ENCODE data around the gene CD4. TPM values are rescaled to one million over a fixed set of nuclear protein-coding genes. Genes with fewer than 3 reads are reported as not detected.
A peak's percentile ranks its signal among the peaks of the same experiment; 100 is the strongest.

CD4 gene
- total RNA-seq, 2 experiments from 2014 or later: 155 to 161 TPM

- Mint-ChIP-seq H3K4me1 (ENCODE audit: low read depth) (peaks cover 55% of the 10 kb centered on the region), H3K36me3 (ENCODE audit: low read depth) (peaks cover 36% of the 10 kb centered on the region), H3K4me3 (peak overlapping the region; percentile 97), H3K27me3 (ENCODE audit: low read depth) (no peaks in the 10 kb centered on the region), H3K9me3 (no peaks in the 10 kb centered on the region), H3K27ac (peak overlapping the region; percentile 96)
- CTCF ChIA-PET: interaction anchor here (0.6 to 6.5 kb wide), 17 partner anchors 10 to 234 kb away, joined by 3 to 39 read pairs (median 4); partner anchors contain the start of genes COPS7A, LAG3, MLF2 and PTMS
- DNase-seq: no peak
- intact Hi-C loops (cut with micrococcal nuclease): loop anchor here (1.0 to 5.0 kb wide), 4 partner anchors 19 to 300 kb away; partner anchors contain the start of genes CHD4, MRPL51, NCAPD2 and USP5
These were observed 2.7 kb downstream of the CD4 start for GRCh38 chr12:6791931-6792520.

GRCh38 chr12:6792522-6793201 is 3.3 kb downstream of the CD4 start:
- Mint-ChIP-seq H3K27ac (peak overlapping the region; percentile 96), H3K36me3 (ENCODE audit: low read depth) (peaks cover 36% of the 10 kb centered on the region), H3K27me3 (ENCODE audit: low read depth) (no peaks in the 10 kb centered on the region), H3K4me3 (peak overlapping the region; percentile 97), H3K9me3 (no peaks in the 10 kb centered on the region), H3K4me1 (ENCODE audit: low read depth) (peaks cover 51% of the 10 kb centered on the region)
- CTCF ChIA-PET: interaction anchor here (0.6 to 6.5 kb wide), 17 partner anchors 10 to 235 kb away, joined by 3 to 39 read pairs (median 4); partner anchors contain the start of genes COPS7A, LAG3, MLF2 and PTMS
- peak; percentile 61 for DNase-seq
- intact Hi-C loops (cut with micrococcal nuclease): loop anchor here (2.0 to 5.0 kb wide), 3 partner anchors 18 to 300 kb away; partner anchors contain the start of genes CHD4, MRPL51 and NCAPD2

- intact Hi-C loops (cut with micrococcal nuclease): no loop called here
- CTCF ChIA-PET: interaction anchor here (0.7 to 1.8 kb wide), 5 partner anchors 26 to 41 kb away, joined by 3 to 7 read pairs (median 6); no protein-coding TSS in a partner anchor
- Mint-ChIP-seq H3K4me1 (ENCODE audit: low read depth) (peaks cover 54% of the 10 kb centered on the region), H3K9me3 (no peaks in the 10 kb centered on the region), H3K36me3 (ENCODE audit: low read depth) (peaks cover 38% of the 10 kb centered on the region), H3K4me3 (no peak overlapping the region), H3K27ac (no peak overlapping the region), H3K27me3 (ENCODE audit: low read depth) (no peaks in the 10 kb centered on the region)
- DNase-seq: no peak
These were observed 5.8 kb downstream of the CD4 start for GRCh38 chr12:6795088-6795487.

- Mint-ChIP-seq H3K9me3 (no peaks in the 10 kb centered on the region), H3K36me3 (ENCODE audit: low read depth) (peaks cover 34% of the 10 kb centered on the region), H3K4me3 (no peak overlapping the region), H3K27ac (peak overlapping the region; percentile 15), H3K27me3 (ENCODE audit: low read depth) (no peaks in the 10 kb centered on the region), H3K4me1 (ENCODE audit: low read depth) (peaks cover 55% of the 10 kb centered on the region)
- intact Hi-C loops (cut with micrococcal nuclease): no loop called here
- no peak for DNase-seq
- CTCF ChIA-PET: interaction anchor here (0.7 to 1.8 kb wide), 5 partner anchors 10 to 42 kb away, joined by 3 to 7 read pairs (median 3); no protein-coding TSS in a partner anchor
These were observed 7.2 kb downstream of the CD4 start for GRCh38 chr12:6796576-6796975.

GRCh38 chr12:6799147-6799546 is 9.8 kb downstream of the CD4 start:
- Mint-ChIP-seq H3K9me3 (no peaks in the 10 kb centered on the region), H3K36me3 (ENCODE audit: low read depth) (peaks cover 33% of the 10 kb centered on the region), H3K4me3 (no peak overlapping the region), H3K27ac (no peak overlapping the region), H3K4me1 (ENCODE audit: low read depth) (peaks cover 42% of the 10 kb centered on the region), H3K27me3 (ENCODE audit: low read depth) (no peaks in the 10 kb centered on the region)
- no peak for DNase-seq
- intact Hi-C loops (cut with micrococcal nuclease): no loop called here
- CTCF ChIA-PET: interaction anchor here (1.0 to 1.3 kb wide), 2 partner anchors 26 to 45 kb away, joined by 3 read pairs; no protein-coding TSS in a partner anchor

- intact Hi-C loops (cut with micrococcal nuclease): no loop called here
- Mint-ChIP-seq H3K36me3 (ENCODE audit: low read depth) (peaks cover 27% of the 10 kb centered on the region), H3K27me3 (ENCODE audit: low read depth) (no peaks in the 10 kb centered on the region), H3K4me1 (ENCODE audit: low read depth) (peaks cover 19% of the 10 kb centered on the region), H3K4me3 (no peak overlapping the region), H3K27ac (no peak overlapping the region), H3K9me3 (no peaks in the 10 kb centered on the region)
- no peak for DNase-seq
- CTCF ChIA-PET: interaction anchor here (3.8 kb wide), 1 partner anchor 18 kb away, joined by 18 read pairs; no protein-coding TSS in a partner anchor
These were observed 17.8 kb downstream of the CD4 start for GRCh38 chr12:6807170-6807569.

- H3K27ac Mint-ChIP-seq: no peak overlapping the region
- H3K27me3 Mint-ChIP-seq (ENCODE audit: low read depth): no peaks in the 10 kb centered on the region
- H3K9me3 Mint-ChIP-seq: no peaks in the 10 kb centered on the region
- intact Hi-C loops (cut with micrococcal nuclease): no loop called here
- H3K4me1 Mint-ChIP-seq (ENCODE audit: low read depth): peaks cover 19% of the 10 kb centered on the region
- CTCF ChIA-PET: interaction anchor here (0.7 to 3.8 kb wide), 3 partner anchors 14 to 56 kb away, joined by 3 to 18 read pairs (median 3); partner anchors contain the start of gene MLF2
- peaks cover 19% of the 10 kb centered on the region for H3K36me3 Mint-ChIP-seq (ENCODE audit: low read depth)
- no peak for DNase-seq
- no peak overlapping the region for H3K4me3 Mint-ChIP-seq
These were observed 19.7 kb downstream of the CD4 start for GRCh38 chr12:6809056-6809455.

GRCh38 chr12:6810758-6811157 is 21.4 kb downstream of the CD4 start:
- H3K4me3 Mint-ChIP-seq: no peak overlapping the region
- CTCF ChIA-PET: interaction anchor here (0.7 to 3.8 kb wide), 5 partner anchors 12 to 32 kb away, joined by 3 to 18 read pairs (median 4); no protein-coding TSS in a partner anchor
- H3K36me3 Mint-ChIP-seq (ENCODE audit: low read depth): peaks cover 20% of the 10 kb centered on the region

GRCh38 chr12:6813363-6813762 is 24.0 kb downstream of the CD4 start:
- intact Hi-C loops (cut with micrococcal nuclease): no loop called here
- peaks cover 17% of the 10 kb centered on the region for H3K4me1 Mint-ChIP-seq (ENCODE audit: low read depth)
- DNase-seq: no peak
- no peak overlapping the region for H3K4me3 Mint-ChIP-seq
- CTCF ChIA-PET: interaction anchor here (1.2 to 2.3 kb wide), 4 partner anchors 9 to 60 kb away, joined by 3 to 10 read pairs (median 4); partner anchors contain the start of gene MLF2
- H3K27me3 Mint-ChIP-seq (ENCODE audit: low read depth): no peaks in the 10 kb centered on the region
- peaks cover 29% of the 10 kb centered on the region for H3K36me3 Mint-ChIP-seq (ENCODE audit: low read depth)
- H3K9me3 Mint-ChIP-seq: no peaks in the 10 kb centered on the region
- H3K27ac Mint-ChIP-seq: no peak overlapping the region

More at GRCh38 chr12:6810758-6811157, 21.4 kb downstream of the CD4 start:
- H3K4me1 Mint-ChIP-seq (ENCODE audit: low read depth): peaks cover 19% of the 10 kb centered on the region
- no peaks in the 10 kb centered on the region for H3K9me3 Mint-ChIP-seq
- no peak for DNase-seq
- peak overlapping the region; percentile 46 for H3K27ac Mint-ChIP-seq
- intact Hi-C loops (cut with micrococcal nuclease): loop anchor here (2.0 kb wide), 1 partner anchor 18 kb away; no protein-coding TSS in a partner anchor
- H3K27me3 Mint-ChIP-seq (ENCODE audit: low read depth): no peaks in the 10 kb centered on the region

- H3K9me3 Mint-ChIP-seq: no peaks in the 10 kb centered on the region
- H3K27ac Mint-ChIP-seq: no peak overlapping the region
- intact Hi-C loops (cut with micrococcal nuclease): no loop called here
- no peak for DNase-seq
- H3K36me3 Mint-ChIP-seq (ENCODE audit: low read depth): peaks cover 24% of the 10 kb centered on the region
- CTCF ChIA-PET: interaction anchor here (0.8 to 2.1 kb wide), 2 partner anchors 50 to 63 kb away, joined by 3 to 12 read pairs; partner anchors contain the start of gene MLF2
- H3K4me3 Mint-ChIP-seq: no peak overlapping the region
- peaks cover 7% of the 10 kb centered on the region for H3K4me1 Mint-ChIP-seq (ENCODE audit: low read depth)
- no peaks in the 10 kb centered on the region for H3K27me3 Mint-ChIP-seq (ENCODE audit: low read depth)
These were observed 27.3 kb downstream of the CD4 start for GRCh38 chr12:6816598-6816997.

- Mint-ChIP-seq H3K27me3 (ENCODE audit: low read depth) (no peaks in the 10 kb centered on the region), H3K27ac (no peak overlapping the region), H3K4me3 (no peak overlapping the region), H3K9me3 (no peaks in the 10 kb centered on the region), H3K4me1 (ENCODE audit: low read depth) (peaks cover 10% of the 10 kb centered on the region), H3K36me3 (ENCODE audit: low read depth) (peaks cover 24% of the 10 kb centered on the region)
- DNase-seq: no peak
- intact Hi-C loops (cut with micrococcal nuclease): no loop called here
- CTCF ChIA-PET: interaction anchor here (2.1 kb wide), 1 partner anchor 63 kb away, joined by 12 read pairs; the partner anchor contains the start of gene MLF2
These were observed 27.8 kb downstream of the CD4 start for GRCh38 chr12:6817098-6817497.

GRCh38 chr12:6817662-6818157 is 28.4 kb downstream of the CD4 start:
- Mint-ChIP-seq H3K27ac (no peak overlapping the region), H3K9me3 (no peaks in the 10 kb centered on the region), H3K27me3 (ENCODE audit: low read depth) (peaks cover 1% of the 10 kb centered on the region), H3K4me1 (ENCODE audit: low read depth) (peaks cover 11% of the 10 kb centered on the region), H3K36me3 (ENCODE audit: low read depth) (peaks cover 23% of the 10 kb centered on the region), H3K4me3 (no peak overlapping the region)
- intact Hi-C loops (cut with micrococcal nuclease): no loop called here
- CTCF ChIA-PET: no interaction called here
- DNase-seq: no peak

All from activated naive CD4-positive, alpha-beta T cell treated with anti-CD3 and anti-CD28 coated beads for 36 hours (primary cell).